Stimulated activated naive B cell treated with anti-CD40 and anti-IgM and Interleukin-4, amounts not matched to agents 10 μg/mL and 1 μg/mL and 100 μg/mL, for 72 hours (primary cell): ENCODE data around the gene UBE2I.

Experiments
- ATAC-seq, 2 donors: fragments of 150-1000 bp; cut with Tn5 transposase; replicated peaks; 2 replicates each; pipeline ENCODE4 v1.10.0; 2021; ENCODE audit warnings: moderate library complexity in 1 of 2
- DNase-seq: peaks from one replicate; pipeline ENCODE4 v3.0.0; 2021
- H3K27ac Mint-ChIP-seq: one replicate; pipeline ENCODE4 v1.8.0; 2022; ENCODE audit warnings: mild to moderate bottlenecking, mixed read lengths
- H3K27me3 Mint-ChIP-seq, 2 donors: one replicate each; pipeline ENCODE4 v1.8.0; 2022; ENCODE audit warnings: mixed read lengths in 2 of 2
- H3K36me3 Mint-ChIP-seq, 2 donors: one replicate each; pipeline ENCODE4 v1.8.0; 2022; ENCODE audit warnings: mixed read lengths in 2 of 2, mild to moderate bottlenecking in 1 of 2
- H3K4me1 Mint-ChIP-seq, 2 donors: one replicate each; pipeline ENCODE4 v1.8.0; 2022; ENCODE audit warnings: mixed read lengths in 2 of 2, mild to moderate bottlenecking in 1 of 2
- H3K4me3 Mint-ChIP-seq, 2 donors: one replicate each; pipeline ENCODE4 v1.8.0; 2022; ENCODE audit warnings: mild to moderate bottlenecking in 2 of 2, mixed read lengths in 2 of 2, moderate library complexity in 1 of 2
- H3K9me3 Mint-ChIP-seq, 2 donors: one replicate each; pipeline ENCODE4 v1.8.0; 2022; ENCODE audit warnings: mixed read lengths in 2 of 2, mild to moderate bottlenecking in 1 of 2

UBE2I gene

DNA sequence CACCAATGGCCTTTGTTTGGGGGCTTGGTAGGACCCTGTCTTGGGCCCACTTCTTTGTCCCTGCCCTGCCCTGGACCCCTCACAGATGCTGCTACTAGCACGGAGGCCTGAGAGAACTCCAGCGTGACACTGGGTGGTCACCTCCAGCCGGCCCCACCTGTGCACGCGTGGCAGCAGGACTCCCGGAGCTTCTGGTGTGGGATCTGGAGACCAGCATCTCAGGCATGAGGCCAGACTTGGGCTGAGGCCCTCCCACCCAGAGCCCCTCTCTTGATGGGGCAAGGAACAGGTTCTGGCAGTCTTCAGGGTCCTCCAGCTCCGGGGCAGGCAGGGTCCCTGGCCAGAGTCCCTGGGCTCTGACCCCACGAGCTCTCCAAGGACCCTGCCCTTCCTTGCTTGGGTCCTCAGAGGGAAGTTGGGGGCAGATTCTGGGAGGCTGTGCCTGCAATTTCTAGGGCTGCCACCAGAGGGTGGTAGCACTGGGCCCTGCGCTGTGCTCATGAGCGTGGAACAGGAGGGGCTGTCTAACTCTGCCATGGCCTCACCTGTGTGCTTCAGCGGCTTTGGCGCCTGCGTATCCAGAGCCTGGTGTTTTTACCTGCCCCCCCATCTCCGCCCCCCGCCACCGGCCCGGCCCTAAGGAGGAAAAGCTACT, 21.0 kb downstream of the UBE2I start:
- peaks cover 8 to 30% of the 10 kb centered on the region in 2 donors for H3K27me3 Mint-ChIP-seq
- H3K36me3 Mint-ChIP-seq: peaks cover 0 to 2% of the 10 kb centered on the region in 2 donors
- no peak overlapping the region for H3K27ac Mint-ChIP-seq
- DNase-seq (no peak), ATAC-seq (no peak)
- H3K4me3 Mint-ChIP-seq: no peak overlapping the region
- no peaks in the 10 kb centered on the region for H3K9me3 Mint-ChIP-seq
- H3K4me1 Mint-ChIP-seq: peaks cover 20 to 34% of the 10 kb centered on the region in 2 donors

DNA sequence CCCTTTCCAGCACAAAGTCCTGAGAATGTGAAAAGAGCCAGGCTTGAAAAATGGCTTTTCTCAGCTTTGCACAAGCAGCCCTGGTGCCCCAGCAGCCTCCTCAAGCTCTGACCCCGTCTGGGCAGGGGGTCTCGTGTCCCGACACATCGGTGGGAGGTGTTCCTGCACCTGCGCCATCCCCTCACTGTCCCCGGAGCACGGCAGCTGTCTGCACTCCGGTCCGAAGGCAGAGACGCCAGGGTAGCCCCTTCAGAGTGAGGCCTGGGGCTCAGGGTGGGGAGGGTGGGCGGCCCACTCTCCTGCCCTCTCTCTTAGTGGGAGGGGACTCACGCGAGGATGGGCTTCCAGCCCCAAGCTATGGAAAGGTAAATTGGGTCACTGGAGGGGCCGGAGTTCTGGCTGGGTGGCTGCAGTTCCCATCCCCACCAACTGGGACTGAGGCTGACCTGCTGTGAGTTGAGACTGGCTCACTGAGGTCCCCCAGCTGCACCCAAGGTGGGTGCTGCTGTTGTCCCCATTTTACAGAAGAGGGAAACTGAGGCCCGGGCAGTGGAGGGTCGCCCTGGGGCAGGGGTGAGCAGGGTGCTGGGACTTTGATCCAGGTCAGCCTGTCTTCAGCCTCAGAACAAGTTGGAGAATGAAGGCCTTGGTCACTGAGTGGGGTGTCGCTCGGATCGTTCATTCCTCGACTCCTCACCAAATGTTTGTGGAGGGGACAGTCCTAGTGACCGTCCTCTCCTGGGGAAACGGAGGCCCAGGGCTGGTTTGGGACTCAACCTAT, 21.7 kb downstream of the UBE2I start:
- H3K36me3 Mint-ChIP-seq: no peaks in the 10 kb centered on the region
- ATAC-seq (no peak), DNase-seq (no peak)
- peak overlapping the region; percentile 69 for H3K27ac Mint-ChIP-seq
- no peaks in the 10 kb centered on the region for H3K9me3 Mint-ChIP-seq
- peaks cover 21 to 36% of the 10 kb centered on the region in 2 donors for H3K4me1 Mint-ChIP-seq
- H3K4me3 Mint-ChIP-seq: peak overlapping the region; percentile 52 to 75
- peaks cover 8 to 37% of the 10 kb centered on the region in 2 donors for H3K27me3 Mint-ChIP-seq

DNA sequence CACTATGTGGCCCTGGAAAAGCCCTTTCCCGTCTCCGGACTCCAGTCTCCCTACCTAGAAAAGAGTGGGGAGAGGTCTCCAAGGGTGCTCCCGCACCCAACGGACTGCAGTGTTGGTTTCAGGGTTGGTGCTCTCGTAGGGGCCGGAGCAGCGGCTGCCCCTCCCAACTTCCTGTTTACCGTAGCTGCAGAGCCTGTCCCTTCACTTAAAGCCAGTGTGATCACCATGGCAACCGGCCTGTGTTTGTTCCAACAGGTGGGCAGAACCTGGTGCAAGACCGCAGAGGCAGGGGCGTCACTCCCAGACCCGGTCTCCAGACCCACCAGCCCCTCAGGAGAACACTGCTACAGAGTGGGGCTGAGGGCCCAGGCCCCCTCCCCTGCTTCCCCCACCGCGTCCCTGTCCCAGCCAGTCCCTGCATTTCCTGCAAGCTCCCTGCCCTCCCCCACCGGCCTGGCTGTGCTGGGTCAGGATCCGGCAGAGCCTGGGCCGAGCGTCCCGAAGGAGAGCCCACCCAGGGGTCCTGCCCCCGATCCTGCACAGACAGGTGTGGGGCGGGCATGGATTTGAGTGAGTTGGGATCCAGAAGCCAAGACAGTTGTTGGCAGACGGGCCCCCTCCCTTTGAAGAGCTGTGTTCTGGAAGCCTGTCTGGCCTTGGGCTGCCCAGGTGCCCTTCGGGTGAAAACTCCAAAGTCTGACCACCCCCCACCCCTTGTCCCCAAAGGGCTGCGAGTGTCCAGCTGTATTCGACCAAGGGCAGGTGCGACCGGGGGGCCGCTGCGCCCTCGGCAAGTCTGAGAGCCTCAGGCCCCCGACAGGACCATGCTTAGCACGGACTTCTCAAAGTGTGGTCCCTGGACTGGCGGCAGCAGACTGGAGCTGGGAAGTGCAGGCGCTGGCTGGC, 22.5 kb downstream of the UBE2I start:
- Mint-ChIP-seq H3K36me3 (no peaks in the 10 kb centered on the region), H3K9me3 (no peaks in the 10 kb centered on the region), H3K27me3 (peaks cover 8 to 43% of the 10 kb centered on the region in 2 donors), H3K4me3 (peak overlapping the region; percentile 75), H3K4me1 (peaks cover 24 to 36% of the 10 kb centered on the region in 2 donors), H3K27ac (peak overlapping the region; percentile 91)
- DNase-seq (peak; percentile 64), ATAC-seq (peak; percentile 69 to 76)

DNA sequence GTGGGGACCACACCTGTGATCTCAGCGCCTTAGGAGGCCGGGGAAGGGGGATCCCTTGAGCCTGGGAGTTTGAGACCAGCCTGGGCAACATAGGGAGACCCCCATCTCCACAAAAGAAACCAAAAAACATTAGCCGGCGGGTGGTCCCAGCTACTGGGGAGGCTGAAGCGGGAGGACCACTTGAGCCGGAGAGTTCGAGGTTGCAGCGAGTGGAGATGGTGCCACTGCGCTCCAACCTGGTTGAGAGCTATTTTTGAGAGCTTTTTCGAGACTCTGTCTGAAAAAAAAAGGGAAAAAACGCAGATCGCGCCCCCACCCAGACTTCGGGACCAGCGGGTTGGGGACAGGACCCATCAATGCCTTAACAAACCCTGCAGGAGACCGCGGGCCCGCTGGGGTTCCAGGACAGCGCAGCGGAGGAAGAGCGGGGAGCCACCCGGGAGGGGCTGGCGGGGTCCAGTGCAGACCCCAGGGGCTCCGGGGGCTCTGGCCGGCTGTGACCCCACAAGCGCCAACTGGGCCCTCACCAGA, 23.2 kb downstream of the UBE2I start:
- ATAC-seq (no peak), DNase-seq (no peak)
- H3K36me3 Mint-ChIP-seq: no peaks in the 10 kb centered on the region
- H3K9me3 Mint-ChIP-seq: no peaks in the 10 kb centered on the region
- H3K4me1 Mint-ChIP-seq: peaks cover 24 to 36% of the 10 kb centered on the region in 2 donors
- peak overlapping the region; percentile 91 for H3K27ac Mint-ChIP-seq
- H3K27me3 Mint-ChIP-seq: peaks cover 8 to 43% of the 10 kb centered on the region in 2 donors
- peak overlapping the region; percentile 75 for H3K4me3 Mint-ChIP-seq

DNA sequence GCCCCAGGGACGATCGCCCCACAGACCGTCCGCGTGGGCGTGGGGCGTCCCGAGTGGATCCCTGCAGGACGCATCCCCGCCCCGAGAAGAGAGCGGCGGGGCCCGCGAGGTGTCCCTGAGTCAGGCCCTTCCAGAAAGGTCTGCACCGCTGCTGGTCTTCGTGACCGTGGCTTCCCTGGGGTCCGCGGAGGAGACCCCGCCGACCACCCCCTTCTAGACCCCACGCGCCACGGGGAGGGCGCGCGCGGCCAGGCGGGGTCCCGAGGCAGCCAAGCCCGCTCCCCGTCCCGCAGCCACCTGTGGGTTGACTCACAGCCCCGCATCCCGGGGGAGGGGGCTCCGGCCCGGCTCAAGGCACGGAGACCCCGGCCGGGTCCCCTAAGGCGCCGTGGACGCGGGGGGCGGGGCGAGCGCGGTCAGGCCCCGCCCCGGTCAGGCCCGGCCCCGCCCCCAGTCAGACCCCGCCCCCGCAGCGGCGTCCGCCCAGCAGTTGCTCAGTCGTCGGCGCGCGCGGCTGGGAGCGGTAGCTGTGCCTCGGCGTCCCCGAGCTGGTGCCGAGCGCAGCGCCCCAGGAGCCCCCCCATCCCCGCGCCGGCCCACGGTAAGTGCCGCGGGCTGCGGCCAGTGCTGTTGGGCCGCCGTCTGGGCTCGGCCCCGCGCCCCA, 23.8 kb downstream of the UBE2I start, which contains the start of gene BAIAP3:
BAIAP3 (plus strand) TSS at position 497 of the 664 bp plus-strand sequence. CDS start 4,905 bp downstream, outside the sequence.
- Mint-ChIP-seq H3K9me3 (no peaks in the 10 kb centered on the region), H3K4me3 (peak within 1 kb of the TSS; percentile 75), H3K4me1 (peaks cover 24 to 36% of the 10 kb centered on the region in 2 donors), H3K27ac (peak within 1 kb of the TSS; percentile 91), H3K36me3 (no peaks in the 10 kb centered on the region), H3K27me3 (peaks cover 8 to 43% of the 10 kb centered on the region in 2 donors)
- peak; percentile 45 to 60 for ATAC-seq
- DNase-seq: no peak

DNA sequence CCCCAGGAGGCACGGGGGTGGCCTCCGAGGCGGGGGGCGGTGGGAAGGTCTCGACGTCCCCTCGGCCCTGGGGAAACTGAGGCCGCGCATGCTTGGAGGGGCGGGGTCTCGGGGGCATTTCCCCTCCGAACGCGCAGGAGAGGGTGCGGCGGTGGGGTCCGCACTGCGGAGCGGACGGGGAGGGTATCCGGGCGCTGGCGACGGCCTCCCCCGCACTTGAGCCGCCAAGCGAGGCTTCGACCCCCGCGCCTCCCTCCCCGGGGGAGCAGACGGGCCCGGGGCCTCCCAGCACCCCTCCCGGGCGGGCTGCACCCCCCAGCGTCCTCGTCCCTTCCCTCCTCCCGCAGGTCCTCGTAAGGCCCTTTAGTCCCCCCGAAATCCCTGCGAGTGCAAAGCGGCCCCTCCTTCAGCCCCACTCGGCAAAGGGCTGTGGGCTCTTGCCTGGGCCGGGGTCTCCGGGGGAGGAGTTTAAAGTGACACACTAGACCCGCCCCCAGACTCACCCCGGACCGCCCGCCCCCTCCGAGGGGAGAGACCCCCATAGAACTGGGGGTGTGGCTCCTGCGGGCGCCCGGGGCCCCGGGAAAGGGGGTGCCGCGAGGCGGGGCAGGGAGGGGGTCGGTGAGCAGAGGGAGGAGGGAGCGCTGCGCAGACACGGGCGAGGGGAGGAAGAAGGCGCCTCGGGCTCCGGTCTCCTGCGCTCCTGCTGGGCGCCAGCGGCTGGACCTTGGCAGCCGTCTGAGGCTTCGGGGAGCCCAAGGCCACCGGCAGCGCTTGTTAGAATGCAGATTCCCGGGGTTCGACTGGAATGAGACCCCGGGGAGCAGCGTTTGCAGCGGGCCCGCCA, 24.6 kb downstream of the UBE2I start:
- Mint-ChIP-seq H3K4me3 (peak overlapping the region in 1 of 2 donors; percentile 25), H3K27ac (no peak overlapping the region), H3K9me3 (no peaks in the 10 kb centered on the region), H3K4me1 (peaks cover 24 to 36% of the 10 kb centered on the region in 2 donors), H3K36me3 (no peaks in the 10 kb centered on the region), H3K27me3 (peaks cover 8 to 43% of the 10 kb centered on the region in 2 donors)
- ATAC-seq (no peak), DNase-seq (no peak)

- Mint-ChIP-seq H3K4me1 (peaks cover 24 to 36% of the 10 kb centered on the region in 2 donors), H3K9me3 (no peaks in the 10 kb centered on the region), H3K27ac (no peak overlapping the region), H3K36me3 (no peaks in the 10 kb centered on the region), H3K27me3 (peaks cover 8 to 43% of the 10 kb centered on the region in 2 donors), H3K4me3 (no peak overlapping the region)
- no peak for DNase-seq
- ATAC-seq: no peak
Measured at GRCh38 chr16:1334739-1335138, 25.3 kb downstream of the UBE2I start.

DNA sequence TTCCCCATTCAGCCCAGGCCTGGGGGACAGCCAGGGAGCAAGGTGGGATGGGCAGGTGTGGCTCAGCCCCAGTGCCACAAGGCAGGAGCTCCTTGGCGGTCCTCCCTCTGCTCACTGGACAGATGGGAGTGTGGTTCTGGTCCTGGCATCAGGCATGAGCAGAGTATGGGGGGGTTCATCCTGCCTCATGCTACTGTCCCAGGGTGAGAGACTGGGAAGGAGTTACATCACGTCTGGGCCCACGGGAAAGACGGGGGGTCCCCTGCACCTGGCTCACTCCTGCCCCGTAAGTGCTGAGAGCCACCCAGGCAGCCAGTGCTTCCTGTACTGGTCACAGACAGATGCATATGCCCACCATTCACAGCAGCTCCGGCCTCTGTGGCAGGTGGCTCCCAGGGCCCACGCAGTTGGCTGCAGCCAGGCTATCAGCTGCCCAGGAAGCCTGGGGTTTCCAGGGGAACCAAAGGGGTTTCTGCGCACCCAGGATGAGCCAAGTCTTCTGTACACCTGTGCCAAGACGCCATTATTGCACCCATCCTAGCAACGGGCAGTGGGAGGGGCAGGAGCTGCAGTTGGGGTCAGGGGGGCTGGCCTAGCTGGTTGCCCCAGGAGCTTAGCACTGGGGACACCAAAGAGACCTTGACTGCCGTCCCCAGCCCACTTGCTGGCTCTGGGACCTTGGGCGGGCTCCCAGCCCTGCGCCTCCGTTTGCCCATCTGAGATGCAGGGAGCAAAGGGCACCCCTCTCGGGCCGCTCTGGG, 26.0 kb downstream of the UBE2I start:
- Mint-ChIP-seq H3K27me3 (peaks cover 8 to 43% of the 10 kb centered on the region in 2 donors), H3K4me1 (peaks cover 24 to 36% of the 10 kb centered on the region in 2 donors), H3K36me3 (no peaks in the 10 kb centered on the region), H3K27ac (no peak overlapping the region), H3K9me3 (no peaks in the 10 kb centered on the region), H3K4me3 (no peak overlapping the region)
- no peak for DNase-seq
- ATAC-seq: peak; percentile 12 to 17

GRCh38 chr16:1335996-1336395, 26.6 kb downstream of the UBE2I start:
- ATAC-seq: no peak
- H3K9me3 Mint-ChIP-seq: no peaks in the 10 kb centered on the region
- H3K4me3 Mint-ChIP-seq: no peak overlapping the region

DNA sequence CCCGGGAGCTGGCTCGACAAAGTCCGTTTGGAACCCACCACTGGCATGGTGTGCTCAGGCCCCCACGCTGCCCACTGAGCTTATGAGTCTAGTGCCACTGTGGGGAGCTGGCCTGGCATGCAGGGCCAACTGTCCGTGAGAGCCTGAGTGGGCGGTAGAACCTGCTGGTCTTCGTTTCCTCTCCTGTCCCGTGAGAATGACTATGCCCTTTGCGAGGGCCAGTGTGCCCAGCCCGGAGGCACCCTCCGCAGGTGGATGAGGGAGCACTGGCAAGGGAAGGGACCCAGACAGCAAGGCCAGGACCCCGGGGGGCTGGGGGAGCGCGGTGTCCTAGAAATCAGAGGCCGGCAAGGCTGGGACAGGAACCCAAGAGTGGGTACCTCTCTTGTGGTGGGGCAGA, 27.2 kb downstream of the UBE2I start:
- Mint-ChIP-seq H3K36me3 (no peaks in the 10 kb centered on the region), H3K9me3 (no peaks in the 10 kb centered on the region), H3K27me3 (peaks cover 8 to 37% of the 10 kb centered on the region in 2 donors), H3K4me1 (peaks cover 19 to 32% of the 10 kb centered on the region in 2 donors), H3K4me3 (no peak overlapping the region), H3K27ac (peak overlapping the region; percentile 14)
- DNase-seq (no peak), ATAC-seq (no peak)

More at GRCh38 chr16:1335996-1336395, 26.6 kb downstream of the UBE2I start:
- no peak for DNase-seq
- peaks cover 8 to 43% of the 10 kb centered on the region in 2 donors for H3K27me3 Mint-ChIP-seq
- H3K27ac Mint-ChIP-seq: no peak overlapping the region
- peaks cover 24 to 35% of the 10 kb centered on the region in 2 donors for H3K4me1 Mint-ChIP-seq
- no peaks in the 10 kb centered on the region for H3K36me3 Mint-ChIP-seq

DNA sequence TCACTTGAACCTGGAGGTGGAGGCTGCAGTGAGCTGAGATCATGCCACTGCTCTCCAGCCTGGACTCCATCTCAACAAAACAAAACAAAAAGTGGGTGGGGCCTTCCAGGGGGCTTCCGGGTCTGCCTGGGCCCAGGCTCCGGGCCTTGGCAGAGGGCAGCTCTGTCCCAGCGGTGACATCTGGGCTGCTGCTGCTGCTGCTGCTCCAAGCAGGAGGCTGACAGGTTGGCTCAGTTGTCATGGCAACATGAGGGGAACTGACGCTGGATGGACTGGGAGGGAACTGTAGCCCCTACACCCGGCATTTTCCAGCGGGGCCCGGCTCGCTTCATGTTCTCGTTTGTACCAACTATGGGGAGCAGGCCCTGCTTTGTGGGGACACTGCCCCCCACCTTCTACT, 28.1 kb downstream of the UBE2I start:
- peaks cover 20 to 32% of the 10 kb centered on the region in 2 donors for H3K4me1 Mint-ChIP-seq
- H3K27ac Mint-ChIP-seq: no peak overlapping the region
- no peak for DNase-seq
- ATAC-seq: no peak
- H3K36me3 Mint-ChIP-seq: no peaks in the 10 kb centered on the region
- no peaks in the 10 kb centered on the region for H3K9me3 Mint-ChIP-seq
- no peak overlapping the region for H3K4me3 Mint-ChIP-seq
- peaks cover 5 to 29% of the 10 kb centered on the region in 2 donors for H3K27me3 Mint-ChIP-seq

- Mint-ChIP-seq H3K27ac (no peak overlapping the region), H3K27me3 (peaks cover 4 to 25% of the 10 kb centered on the region in 2 donors), H3K36me3 (no peaks in the 10 kb centered on the region), H3K9me3 (no peaks in the 10 kb centered on the region), H3K4me3 (no peak overlapping the region), H3K4me1 (peaks cover 23 to 35% of the 10 kb centered on the region in 2 donors)
- DNase-seq (no peak), ATAC-seq (no peak)
Measured at GRCh38 chr16:1338119-1338730, 28.8 kb downstream of the UBE2I start.
